Measurements from ENCODE around the gene CES3. TPM values are rescaled to one million over a fixed set of nuclear protein-coding genes. Genes with fewer than 3 reads are reported as not detected.
"Not testable (repeated sequence)": the region's sequence is repeated elsewhere in the genome, so short reads cannot be mapped to it uniquely, and the experiment has no call there.

Gene CES3
- total RNA-seq, 1 experiment from 2014 or later: 0.75 TPM

DNA sequence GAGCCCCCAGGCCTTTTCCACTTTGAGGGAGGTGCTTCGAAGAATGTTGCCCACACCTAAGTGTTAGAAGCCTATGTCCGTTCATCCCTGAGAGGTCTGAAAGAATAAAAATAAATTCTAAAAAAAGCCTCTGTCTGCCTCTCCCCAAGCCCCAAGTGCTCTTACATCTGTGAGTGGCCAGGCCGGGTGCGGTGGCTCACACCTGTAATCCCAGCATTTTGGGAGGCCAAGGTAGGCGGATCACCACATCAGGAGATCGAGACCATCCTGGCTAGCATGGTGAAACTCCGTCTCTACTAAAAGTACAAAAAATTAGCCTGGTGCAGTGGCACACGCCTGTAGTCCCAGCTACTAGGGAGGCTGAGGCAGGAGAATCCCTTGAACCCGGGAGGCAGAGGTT lies 16.1 kb upstream of the CES3 start:
- DNase-seq (ENCODE audit: low read depth): not testable (repeated sequence)

DNA sequence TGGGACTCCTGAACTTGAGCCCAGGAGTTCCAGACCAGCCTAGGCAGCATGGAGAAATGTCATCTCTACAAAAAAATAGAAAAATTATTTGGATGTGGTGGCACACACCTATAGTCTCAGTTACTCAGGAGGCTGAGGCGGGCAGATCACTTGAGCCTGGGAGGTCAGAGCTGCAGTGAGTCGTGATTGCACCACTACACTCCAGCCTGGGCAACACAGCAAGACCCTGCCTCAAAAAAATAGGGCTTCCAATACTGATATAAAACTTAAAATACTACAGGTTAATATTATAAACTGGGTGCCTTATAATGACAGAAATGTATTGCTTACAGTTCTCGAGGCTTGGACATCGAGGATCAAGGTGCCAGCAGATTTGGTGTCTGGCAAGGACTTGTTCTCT lies 15.1 kb upstream of the CES3 start:
- no peak for DNase-seq (ENCODE audit: low read depth)

DNA sequence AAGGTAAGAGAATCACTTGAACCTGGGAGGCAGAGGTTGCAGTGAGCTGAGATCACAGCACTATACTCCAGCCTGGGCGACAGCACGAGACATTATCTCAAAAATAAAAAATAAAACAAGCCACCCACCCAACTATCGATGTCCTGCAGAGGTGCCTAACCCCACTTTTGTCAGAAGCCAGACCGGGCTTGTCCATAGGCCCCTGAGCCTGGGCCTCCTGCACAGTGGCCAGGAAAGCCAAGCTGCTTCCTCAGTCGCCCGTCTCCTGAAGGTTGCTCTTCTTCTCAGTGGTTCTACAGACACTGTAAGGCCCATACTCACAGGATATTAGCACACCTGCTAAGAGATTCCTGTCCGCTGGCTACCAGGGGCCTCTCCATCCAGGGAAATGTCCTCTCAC lies 14.5 kb upstream of the CES3 start:
- DNase-seq (ENCODE audit: low read depth): no peak

DNA sequence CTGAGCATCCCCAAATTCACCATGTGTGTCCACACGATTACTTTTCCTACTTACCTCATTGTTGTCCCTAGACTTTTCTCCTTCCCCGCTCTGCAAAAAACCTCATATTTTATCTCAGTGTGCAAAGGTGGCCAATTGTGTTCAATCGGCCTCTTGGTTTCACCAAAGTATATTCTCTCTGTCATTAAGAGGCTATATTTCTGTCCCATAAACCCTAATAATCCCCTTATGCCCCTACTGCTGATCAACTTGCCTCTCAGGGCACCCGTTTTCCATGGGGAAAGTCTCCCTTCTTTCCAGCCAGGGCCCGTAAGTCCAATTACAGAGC lies 14.1 kb upstream of the CES3 start:
- no peak for DNase-seq (ENCODE audit: low read depth)

DNA sequence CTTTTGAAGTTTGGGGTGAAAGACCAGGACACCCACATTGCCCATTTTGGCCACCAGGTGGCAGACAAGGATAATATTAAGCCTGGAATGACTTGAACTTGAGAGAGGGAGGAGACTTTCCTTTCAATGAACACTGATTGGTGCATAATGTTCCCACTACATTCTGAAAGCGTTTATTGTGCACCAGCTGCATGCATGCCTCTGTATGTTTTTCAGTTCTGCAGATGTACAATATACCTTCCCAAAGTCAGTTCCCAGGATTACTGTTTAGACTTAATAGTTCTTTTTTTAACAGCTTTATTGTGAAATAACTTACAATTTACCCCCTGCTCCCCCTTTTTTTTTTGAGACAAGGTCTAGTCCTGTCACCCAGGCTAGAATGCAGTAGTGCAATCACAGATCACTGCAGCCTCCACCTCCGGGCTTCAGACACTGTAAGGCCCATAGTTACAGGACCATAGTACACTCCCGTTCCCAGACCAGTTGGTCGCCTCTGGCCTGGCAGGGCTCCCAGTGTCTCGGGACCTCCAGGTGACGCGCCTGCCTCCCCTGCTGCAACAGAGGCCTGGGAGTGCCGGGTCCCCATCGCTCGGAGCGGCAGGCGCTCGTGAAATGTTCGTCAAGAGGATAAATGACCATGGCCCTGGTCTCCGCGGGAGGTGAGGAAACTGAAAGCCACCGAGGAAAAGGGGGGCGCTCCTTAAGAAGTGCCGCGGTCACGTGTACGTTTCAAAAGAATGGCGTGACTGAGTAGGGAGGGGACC lies 13.6 kb upstream of the CES3 start:
- DNase-seq (ENCODE audit: low read depth): peak; percentile 85

DNA sequence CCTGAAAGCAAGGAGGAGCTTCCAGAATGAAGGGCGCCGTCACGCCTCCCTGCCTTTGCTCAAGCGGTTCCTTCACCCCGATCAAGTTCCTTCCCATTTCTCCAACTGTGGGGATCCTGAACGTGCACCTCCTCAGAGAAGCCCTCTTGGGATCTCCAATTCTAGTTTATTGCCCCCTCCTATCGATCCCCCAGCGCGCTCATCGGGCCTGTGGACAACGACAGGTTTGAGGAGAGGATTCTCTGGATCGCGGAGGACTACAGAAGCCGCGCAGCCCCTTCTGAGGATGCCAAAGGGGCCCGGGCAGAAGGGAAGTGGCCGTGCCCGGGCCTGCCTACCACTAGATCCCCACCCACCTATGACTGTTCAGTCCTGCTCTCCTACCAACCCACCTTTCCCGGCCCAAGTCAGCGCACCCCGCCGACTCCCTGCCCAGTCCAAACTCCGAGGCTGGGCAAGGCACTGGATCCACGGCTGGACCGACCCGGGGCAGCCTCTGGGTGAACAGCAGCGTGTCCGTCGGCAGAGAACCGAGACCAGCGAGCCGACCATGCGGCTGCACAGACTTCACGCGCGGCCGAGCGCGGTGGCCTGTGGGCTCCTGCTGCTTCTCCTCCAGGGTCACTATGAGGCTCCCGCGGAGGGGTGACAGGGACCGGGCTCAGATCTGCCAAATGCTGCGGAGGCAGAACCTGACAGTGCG lies 12.8 kb upstream of the CES3 start:
- DNase-seq (ENCODE audit: low read depth): no peak

DNA sequence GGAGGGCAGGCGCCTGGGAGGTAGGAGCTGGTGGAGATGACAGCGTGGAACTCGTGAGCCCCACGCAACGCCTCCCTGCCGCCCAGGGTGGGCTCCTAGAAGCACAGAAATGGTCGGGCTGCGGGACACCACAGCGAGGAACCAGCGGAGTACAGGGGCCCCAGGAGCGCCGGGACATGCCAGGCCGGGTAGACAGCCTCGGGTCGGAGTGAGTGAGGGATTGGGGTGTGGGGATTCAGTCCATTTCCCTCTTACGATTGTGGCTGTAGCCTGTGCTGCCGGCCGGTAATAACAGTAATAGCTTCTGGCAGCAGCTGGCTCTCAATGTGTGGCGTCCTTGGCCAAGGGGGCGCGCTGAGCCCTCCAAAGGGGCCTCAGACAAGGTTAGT lies 12.2 kb upstream of the CES3 start:
- no peak for DNase-seq (ENCODE audit: low read depth)

DNA sequence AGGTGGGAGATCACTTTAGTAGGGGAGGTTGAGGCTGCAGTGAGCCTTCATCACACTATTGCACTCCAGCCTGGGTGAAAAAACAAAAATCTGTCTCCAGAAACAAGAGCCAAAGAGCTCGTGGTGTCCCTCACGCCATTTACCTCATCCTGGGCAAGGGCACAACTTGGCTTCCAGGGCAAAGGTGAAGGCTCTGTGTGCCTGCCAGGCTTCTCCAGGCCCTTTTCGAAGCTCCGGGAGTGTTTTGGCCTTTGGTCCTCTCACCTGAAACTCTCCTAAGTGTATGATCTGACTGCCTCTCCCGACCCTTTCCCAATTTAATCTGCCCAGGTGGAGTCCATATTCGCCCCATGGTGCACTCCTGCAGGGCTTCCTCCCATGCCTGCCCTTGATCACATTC lies 11.6 kb upstream of the CES3 start:
- no peak for DNase-seq (ENCODE audit: low read depth)

DNA sequence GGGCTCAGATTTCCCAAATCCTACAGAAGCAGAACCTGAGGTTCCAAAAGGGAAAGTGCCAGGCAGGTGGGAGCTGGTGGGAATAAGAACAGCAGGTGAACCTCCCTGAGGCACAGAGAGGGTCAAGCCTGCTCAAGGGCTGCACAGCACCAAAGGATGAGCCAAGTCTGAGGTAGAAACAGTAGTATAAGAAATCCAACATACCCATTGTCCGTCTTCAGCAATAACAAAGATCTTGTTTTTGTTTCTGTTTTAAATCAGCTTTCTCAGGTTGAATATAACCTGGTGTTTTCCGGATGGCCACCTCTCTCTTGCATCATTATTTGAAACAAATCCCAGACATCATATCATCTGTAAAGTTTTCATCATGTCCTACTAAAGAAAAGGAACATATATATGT lies 10.6 kb upstream of the CES3 start:
- no peak for DNase-seq (ENCODE audit: low read depth)

DNA sequence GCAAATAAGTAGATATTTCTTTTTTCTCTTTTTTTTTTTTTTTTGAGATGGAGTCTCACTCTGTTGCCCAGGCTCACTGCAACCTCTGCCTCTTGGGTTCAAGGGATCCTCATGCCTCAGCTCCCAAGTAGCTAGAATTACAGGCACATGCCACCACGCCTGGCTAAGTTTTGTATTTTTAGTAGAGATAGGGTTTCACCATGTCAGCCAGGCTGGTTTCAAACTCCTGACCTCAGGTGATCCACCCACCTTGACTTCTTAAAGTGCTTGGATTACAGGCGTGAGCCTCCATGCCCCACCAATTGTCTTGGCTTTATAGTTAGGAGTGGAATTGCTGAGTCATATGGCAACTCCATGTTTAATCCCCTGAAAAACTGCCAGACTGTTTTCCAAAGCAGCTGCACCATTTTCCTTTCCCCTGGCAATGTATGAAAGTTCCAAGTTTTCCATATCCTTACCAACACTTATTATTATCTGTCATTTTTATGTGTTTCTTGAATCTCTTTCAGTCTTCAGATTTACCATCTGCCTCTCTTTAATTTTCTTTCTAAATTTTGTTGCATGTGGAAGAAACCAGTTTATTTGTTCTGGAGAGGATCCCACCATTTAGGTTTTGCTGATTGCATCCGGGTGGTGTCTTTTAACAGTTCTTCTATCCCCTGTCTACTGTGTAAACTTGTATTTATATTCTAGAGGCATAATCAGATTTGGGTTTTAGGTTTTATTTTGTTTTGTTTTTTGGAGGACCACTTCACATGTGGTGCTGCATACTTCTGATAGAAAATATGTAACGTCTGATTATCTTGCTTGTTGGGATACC lies 9.9 kb upstream of the CES3 start:
- peak; percentile 35 for DNase-seq (ENCODE audit: low read depth)

DNA sequence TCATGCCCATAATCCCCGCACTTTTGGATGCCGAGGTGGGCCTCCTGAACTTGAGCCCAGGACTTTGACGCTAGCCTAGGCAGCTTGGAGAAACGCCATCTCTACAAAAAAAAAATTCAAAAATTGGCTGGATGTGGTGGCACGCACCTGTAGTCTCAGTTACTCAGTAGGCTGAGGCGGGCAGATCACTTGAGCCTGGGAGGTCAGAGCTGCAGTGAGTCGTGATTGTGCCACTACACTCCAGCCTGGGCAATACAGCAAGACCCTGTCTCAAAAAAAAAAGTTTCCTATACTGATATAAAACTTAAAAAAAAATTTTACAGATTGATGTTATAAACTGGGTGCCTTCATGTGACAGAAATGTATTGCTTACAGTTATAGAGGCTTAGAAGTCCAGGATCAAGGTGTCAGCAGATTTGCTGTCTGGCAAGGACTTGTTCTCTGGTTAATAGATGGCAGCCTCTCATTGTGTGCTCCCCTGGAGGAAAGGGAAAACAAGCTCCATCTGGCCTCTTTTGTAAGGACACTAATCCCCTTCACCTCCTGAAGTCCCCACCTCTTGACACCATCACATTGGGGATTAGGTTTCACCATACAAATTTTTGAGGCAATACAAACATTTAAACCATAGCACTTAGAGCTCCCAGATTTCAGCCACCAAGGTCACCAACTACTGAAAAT lies 8.5 kb upstream of the CES3 start:
- no peak for DNase-seq (ENCODE audit: low read depth)

DNA sequence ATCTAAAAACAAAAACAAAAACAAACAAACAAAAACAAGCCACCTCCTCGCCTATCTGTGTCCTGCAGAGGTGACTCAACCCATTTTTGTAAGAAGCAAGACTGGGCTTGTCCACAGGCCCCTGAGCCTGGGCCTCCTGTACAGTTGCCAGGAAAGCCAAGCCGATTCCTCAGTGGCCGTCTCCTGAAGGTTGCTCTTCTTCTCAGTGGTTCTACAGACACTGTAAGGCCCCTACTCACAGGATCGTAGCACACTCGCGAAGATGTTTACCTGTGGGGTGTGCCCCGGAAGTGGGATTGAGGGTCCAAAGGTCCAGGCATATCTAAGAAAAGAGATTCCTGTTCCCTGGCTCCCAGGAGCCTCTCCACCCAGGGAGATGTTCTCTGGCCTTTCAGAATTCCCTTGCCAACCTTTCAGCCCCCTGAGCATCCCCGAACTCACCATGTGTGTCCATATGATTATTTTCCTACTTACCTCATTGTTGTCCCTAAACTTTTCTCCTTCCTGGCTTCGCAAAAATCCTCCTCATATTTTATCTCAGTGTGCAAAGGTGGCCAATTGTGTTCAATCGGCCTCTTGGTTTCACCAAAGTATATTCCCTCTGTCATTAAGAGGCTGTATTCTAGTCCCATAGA lies 7.5 kb upstream of the CES3 start:
- no peak for DNase-seq (ENCODE audit: low read depth)

DNA sequence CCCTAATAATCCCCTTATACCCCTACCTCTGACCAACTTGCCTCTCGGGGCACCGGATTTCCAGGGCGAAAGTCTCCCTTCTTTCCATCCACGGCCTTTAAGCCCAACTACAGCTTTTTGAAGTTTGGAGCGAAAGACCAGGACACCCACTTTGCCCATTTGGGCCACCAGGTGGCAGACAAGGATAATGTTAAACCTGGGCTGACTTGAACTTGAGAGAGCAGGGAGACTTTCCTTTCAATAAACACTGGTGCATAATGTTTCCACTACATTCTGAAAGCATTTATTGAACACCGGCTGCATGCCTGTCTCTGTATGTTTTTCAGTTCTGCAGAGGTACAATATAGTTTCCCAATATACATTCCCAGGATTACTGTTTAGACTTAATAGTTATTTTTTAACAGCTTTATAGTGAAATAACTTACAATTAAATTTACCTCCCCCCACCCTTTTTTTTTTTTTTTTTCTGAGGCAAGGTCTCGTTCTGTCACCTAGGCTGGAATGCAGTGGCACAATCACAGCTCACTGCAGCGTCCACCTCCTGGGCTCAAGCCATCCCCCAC lies 6.9 kb upstream of the CES3 start:
- DNase-seq (ENCODE audit: low read depth): peak; percentile 74

DNA sequence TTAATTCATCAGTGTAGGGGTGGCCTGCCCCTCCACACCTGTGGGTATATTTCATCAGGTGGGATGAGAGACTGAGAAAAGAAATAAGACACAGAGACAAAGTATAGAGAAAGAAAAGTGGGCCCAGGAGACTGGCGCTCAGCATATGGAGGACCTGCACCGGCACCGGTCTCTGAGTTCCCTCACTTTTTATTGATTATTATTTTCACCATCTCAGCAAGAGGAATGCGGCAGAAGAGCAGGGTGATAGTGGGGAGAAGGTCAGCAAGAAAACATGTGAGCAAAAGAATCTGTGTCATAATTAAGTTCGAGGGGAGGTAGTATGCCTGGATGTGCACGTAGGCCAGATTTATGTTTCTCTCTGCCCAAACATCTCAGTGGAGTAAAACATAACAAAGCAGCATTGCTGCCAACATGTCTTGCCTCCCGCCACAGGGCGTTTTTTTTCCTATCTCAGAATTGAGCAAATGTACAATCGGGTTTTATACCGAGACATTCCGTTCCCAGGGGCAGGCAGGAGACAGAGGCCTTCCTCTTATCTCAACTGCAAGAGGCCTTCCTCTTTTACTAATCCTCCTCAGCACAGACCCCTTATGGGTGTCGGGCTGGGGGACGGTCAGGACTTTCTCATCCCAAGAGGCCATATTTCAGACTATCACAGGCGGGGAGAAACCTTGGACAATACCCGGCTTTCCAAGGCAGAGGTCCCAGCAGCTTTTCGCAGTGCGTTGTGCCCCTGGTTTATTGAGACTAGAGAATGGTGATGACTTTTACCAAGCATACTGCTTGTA lies 5.5 kb upstream of the CES3 start:
- DNase-seq (ENCODE audit: low read depth): not testable (repeated sequence)

DNA sequence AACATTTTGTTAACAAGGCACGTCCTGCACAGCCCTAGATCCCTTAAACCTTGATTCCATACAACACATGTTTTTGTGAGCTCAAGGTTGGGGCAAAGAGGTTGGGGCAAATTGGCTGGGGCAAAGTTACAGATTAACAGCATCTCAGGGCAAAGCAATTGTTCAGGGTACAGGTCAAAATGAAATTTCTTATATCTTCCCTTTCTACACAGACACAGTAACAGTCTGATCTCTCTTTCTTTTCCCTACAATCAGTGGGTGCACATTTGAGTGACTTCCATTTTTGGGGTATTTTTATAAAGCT lies 5.0 kb upstream of the CES3 start:
- DNase-seq (ENCODE audit: low read depth): not testable (repeated sequence)

DNA sequence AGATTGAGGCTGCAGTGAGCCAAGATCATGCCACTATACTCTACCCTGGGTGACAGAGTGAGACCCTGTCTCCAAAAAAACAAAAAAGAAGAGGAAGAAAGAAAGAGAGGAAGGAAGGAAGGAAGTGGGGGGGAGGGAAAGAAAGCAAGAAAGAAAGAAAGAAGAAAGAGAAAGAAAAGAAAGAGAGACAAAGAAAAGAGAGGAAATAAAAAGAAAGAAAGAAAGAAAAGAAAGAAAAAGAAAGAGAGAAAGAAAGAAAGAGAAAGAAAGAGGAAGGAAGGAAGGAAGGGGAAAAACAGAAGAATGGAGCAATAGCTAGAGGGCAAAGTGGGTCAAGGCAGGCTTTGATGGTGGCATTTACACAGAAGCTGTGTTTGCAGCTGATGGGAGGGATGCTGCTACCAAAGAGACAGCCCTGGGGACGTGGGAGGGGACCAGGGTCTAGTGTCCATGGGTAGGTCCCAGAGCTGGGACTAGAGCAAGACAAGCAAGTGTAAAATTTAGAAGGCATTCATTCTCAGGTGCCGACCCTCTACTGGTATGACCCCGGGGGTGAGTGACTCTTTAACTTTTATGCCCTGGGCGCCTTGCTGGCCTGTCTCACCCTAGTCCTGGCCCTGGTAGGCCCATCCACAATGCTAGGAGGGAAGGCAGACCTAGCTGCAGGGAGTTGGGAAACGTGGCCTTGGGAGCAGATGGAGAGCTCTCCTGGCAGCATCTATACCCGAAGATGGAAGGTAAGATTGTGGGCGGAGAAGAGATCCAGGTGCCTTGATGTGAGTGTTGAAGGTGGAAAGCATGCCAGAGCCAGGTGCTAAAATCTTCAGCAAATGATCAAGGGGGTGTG lies 2.0 kb upstream of the CES3 start:
- no peak for DNase-seq (ENCODE audit: low read depth)

DNA sequence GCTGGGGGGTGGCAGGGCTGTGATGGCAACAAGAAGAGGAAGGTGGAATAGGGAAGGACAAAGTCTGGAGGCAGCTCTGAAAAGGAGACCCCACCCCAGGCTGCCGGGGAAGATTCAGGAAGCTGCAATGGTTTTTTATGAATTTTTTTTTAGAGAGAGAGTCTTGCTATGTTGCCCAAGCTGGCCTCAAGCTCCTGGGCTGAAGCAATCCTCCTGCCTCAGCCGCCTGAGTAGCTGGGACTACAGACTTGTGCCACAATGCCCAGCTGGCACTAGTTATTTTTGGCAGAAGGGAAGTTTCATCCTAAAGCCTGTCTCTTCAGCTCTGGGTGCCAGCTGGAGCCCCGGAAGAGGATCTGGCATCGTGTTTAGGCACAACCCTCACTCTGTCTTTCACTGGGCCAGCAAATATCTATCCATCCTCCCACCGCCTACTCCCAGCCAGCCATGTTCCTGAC lies 1.3 kb upstream of the CES3 start:
- no peak for DNase-seq (ENCODE audit: low read depth)

DNA sequence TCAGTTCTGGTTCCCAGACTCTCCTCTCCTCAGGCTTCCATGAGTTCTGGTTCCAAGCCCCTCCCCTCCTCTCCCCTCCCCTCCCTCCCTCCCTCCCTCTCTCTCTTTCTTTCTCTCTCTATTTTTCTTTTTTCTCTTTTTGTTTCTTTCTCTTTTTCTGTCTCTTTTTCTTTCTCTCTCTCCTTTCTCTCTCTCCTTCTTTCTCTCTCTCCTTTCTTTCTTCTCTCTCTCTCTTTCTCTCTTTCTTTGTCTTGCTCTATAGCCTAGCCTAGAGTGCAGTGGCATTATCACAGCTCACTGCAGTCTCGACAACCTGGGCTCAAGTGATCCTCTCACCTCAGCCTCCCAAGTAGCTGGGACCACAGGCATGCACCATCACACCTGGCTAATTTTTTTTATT lies 796 bp upstream of the CES3 start:
- no peak for DNase-seq (ENCODE audit: low read depth)

DNA sequence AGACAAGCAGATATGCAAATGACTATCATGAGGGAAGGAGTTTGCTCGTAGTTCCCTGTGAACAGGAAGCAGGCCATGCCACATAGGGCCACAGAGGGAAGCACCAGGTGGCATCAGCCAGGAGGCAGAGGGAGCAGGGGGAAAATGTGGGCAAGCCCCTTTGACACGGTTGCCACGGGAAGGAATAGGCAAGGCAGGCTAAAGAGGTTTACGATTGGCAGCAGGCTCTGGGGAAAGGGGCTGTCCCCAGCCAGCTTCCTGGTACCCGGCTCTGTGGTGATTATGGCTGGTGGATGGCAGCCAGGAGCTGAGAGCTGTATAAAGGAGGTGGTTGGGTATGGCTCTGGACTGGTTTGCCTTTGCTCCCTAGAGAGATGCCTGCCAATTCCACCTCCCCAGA lies 848 bp downstream of the CES3 start:
- no peak for DNase-seq (ENCODE audit: low read depth)

DNA sequence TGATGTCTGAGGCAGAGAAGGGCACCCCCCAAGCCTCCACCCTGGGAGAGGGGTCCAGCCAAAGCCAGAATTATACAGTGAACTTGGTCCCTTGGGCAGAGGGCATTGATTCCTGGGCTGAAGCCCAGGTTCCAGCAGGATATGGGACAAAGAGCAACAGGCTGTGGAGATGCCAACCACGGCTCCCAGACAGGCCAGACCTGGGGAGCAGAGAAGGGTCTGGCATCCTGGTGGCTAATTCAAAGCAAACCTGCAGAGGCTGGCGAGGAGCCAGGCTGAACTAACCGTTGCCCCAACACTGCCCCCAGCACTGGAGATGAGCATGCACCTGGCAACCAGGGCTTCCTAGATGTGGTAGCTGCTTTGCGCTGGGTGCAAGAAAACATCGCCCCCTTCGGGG lies 3.0 kb downstream of the CES3 start:
- DNase-seq (ENCODE audit: low read depth): no peak
